Subcutaneous abdominal adipose tissue (tissue), 5 donors: ENCODE data around the gene GAA.

Experiments used
- H3K27ac ChIP-seq: one replicate; pipeline ENCODE4 v1.7.0; 2013; ENCODE audit warnings: low read depth, mild to moderate bottlenecking, inconsistent platforms, low read length, moderate library complexity
- H3K27me3 ChIP-seq, 5 donors: one replicate each; pipeline ENCODE4 v1.7.0; 2013; ENCODE audit warnings: low read length in 5 of 5, inconsistent platforms in 1 of 5; ENCODE audit not compliant: control insufficient read depth in 5 of 5, insufficient read depth in 4 of 5
- H3K36me3 ChIP-seq, 5 donors: one replicate each; pipeline ENCODE4 v1.7.0; 2013; ENCODE audit warnings: low read length in 5 of 5; ENCODE audit not compliant: control insufficient read depth in 5 of 5, insufficient read depth in 5 of 5
- H3K4me1 ChIP-seq, 5 donors: one replicate each; pipeline ENCODE4 v1.7.0; 2013; ENCODE audit warnings: low read length in 5 of 5, mild to moderate bottlenecking in 3 of 5, moderate library complexity in 1 of 5; ENCODE audit not compliant: control insufficient read depth in 5 of 5, insufficient read depth in 5 of 5
- H3K4me3 ChIP-seq, 5 donors: one replicate each; pipeline ENCODE4 v1.7.0; 2013; ENCODE audit warnings: low read length in 5 of 5, low read depth in 1 of 5
- H3K9ac ChIP-seq, 5 donors: one replicate each; pipeline ENCODE4 v1.7.0; 2013; ENCODE audit warnings: low read length in 5 of 5, mild to moderate bottlenecking in 4 of 5, moderate library complexity in 3 of 5
- H3K9me3 ChIP-seq, 5 donors: one replicate each; pipeline ENCODE4 v1.7.0; 2013; ENCODE audit warnings: low read length in 5 of 5; ENCODE audit not compliant: control insufficient read depth in 5 of 5
- donor health status: healthy.
- donor health status: healthy.
- donor health status: healthy.
- donor health status: healthy.
- donor health status: healthy.

The GAA gene

GRCh38 chr17:80092959-80093358 is 8.4 kb upstream of the GAA start:
- Histone ChIP-seq H3K9me3 (no peaks in the 10 kb centered on the region), H3K4me1 (peaks cover 0 to 13% (median 0%) of the 10 kb centered on the region in 5 donors), H3K4me3 (peak overlapping the region in 1 of 5 donors; percentile 15), H3K9ac (no peak overlapping the region), H3K27ac (no peak overlapping the region), H3K36me3 (peaks cover 0 to 2% (median 0%) of the 10 kb centered on the region in 5 donors), H3K27me3 (no peaks in the 10 kb centered on the region)

- H3K4me3 ChIP-seq = no peak overlapping the region
- H3K27me3 ChIP-seq = no peaks in the 10 kb centered on the region
- no peak overlapping the region for H3K9ac ChIP-seq
- no peaks in the 10 kb centered on the region for H3K36me3 ChIP-seq
- peaks cover 0 to 13% (median 2%) of the 10 kb centered on the region in 5 donors for H3K4me1 ChIP-seq
- no peak overlapping the region for H3K27ac ChIP-seq
- no peaks in the 10 kb centered on the region for H3K9me3 ChIP-seq
These were observed 6.1 kb upstream of the GAA start for GRCh38 chr17:80095038-80095843.

DNA sequence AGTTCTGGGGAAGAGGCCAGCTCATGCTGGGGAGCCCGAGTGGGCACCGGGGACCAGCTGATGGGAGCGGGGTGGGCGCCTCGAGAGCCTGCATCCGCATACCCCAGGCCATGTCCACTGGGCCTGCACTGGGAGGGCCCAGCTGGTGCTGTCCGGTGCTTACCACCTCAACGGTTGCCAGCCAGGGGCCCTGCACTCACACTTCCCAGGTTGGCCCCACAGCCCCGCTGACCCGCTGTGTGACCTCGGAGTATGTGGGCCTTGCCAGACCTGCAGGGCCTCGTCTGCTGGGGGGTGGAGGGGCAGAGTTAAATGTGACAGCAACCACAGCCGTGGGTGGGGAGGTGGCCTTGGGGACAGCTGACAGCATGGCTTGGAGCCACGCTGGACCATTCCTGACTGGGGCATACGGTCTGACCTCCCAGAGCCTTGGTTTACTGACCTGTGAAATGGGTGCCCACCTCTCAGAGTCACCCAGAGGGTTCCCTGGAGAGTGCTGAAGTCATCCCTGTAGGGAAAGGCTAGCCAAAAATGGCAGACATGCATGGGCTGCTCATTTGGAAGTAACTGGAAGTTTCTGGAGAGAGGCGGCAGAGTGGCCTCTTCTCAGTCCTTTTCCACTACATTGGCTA is 5.4 kb upstream of the GAA start:
- Histone ChIP-seq H3K9ac (no peak overlapping the region), H3K9me3 (no peaks in the 10 kb centered on the region)

DNA sequence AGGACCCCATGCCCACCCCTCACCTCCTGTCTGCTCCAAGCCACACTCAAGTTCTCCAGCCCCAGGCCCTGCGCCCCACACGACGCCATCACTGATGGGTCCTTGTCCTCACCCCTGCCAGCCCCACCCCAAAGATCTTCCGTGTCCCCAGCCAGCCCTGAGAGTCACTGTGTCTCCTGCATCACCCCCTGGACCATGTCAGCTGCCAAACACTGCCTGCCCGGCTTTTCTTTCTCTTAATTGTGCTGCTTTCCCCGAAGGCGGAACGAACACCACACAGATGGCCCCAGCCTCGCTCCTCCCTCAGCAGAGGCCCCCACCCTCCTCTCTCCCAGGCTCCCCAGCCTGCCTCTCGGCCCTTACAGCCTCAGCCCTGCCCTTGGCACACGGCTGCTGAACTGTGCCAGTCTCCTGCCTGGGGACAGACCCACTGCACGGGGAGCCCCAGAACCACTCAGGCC is 4.8 kb upstream of the GAA start:
- Histone ChIP-seq H3K9ac (no peak overlapping the region), H3K27me3 (no peaks in the 10 kb centered on the region), H3K27ac (no peak overlapping the region), H3K4me3 (no peak overlapping the region), H3K9me3 (no peaks in the 10 kb centered on the region), H3K4me1 (peaks cover 2 to 21% (median 8%) of the 10 kb centered on the region in 5 donors), H3K36me3 (no peaks in the 10 kb centered on the region)

More for the DNA sequence above, 5.4 kb upstream of the GAA start:
- Histone ChIP-seq H3K4me1 (peaks cover 2 to 20% (median 7%) of the 10 kb centered on the region in 5 donors), H3K4me3 (no peak overlapping the region), H3K27me3 (no peaks in the 10 kb centered on the region), H3K27ac (no peak overlapping the region), H3K36me3 (no peaks in the 10 kb centered on the region)

DNA sequence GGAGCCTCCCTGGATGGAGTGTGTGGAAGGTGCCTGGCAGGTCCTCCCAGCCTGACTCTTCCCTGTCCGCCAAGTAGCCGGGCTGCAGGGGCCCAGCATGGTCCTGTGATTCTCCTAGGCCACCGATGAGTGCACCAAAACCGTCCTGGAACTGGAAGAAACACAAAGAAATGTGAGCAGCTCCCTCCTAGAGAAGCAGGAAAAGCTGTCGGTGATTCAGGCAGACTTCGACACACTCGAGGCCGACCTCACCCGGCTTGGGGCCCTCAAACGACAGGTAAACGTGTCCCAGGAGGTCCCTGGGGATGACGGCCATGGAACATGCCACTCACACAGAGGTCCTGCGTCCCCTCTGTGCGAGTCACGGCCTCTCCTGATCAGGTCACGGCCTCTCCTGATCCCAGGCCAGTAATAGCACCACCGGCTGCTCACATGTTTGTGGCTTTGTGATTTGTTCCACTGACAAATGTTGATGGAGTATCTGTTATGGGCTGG is 4.2 kb upstream of the GAA start:
- Histone ChIP-seq H3K36me3 (no peaks in the 10 kb centered on the region), H3K9ac (no peak overlapping the region), H3K27ac (no peak overlapping the region), H3K4me1 (peaks cover 3 to 21% (median 14%) of the 10 kb centered on the region in 5 donors), H3K27me3 (no peaks in the 10 kb centered on the region), H3K9me3 (no peaks in the 10 kb centered on the region), H3K4me3 (no peak overlapping the region)

DNA sequence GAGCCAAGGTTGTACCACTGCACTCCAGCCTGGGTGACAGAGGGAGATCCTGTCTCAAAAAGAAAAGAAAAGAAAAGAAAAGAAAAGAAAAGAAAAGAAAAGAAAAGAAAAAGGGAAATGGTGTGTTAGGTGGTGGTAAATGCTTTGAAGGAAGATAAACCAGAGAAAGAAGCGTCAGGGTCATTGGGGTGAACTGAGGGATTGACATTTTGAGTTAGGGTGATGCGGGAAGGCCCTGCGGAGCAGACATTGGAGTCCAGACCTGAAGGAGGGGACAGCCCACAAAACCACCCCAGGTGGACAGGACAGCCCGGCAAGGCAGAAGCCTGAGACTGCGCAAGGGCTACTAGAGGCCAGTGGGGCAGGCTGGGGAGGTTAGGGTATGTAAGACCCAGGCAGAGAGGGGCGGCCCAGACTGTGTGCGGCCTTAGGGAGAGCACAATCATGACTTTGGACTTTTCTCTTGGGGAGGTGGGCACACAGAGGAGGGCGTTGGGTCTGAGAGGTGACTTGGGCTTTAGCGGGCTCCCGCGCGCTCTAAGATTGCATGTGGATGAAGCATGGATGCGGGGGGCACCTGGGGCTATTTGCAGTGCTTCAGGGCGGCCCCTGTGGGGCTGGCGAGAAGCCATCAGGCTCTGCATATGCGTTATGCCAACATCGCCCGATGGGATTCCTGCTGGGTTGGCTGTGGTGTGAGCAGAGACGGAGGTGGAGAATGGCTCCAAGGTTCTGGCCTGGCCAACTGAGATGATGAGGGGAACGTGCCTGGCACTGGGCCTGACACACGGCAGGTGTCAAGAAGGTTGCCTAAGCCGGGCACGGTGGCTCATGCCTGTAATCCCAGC is 3.3 kb upstream of the GAA start:
- Histone ChIP-seq H3K9ac (no peak overlapping the region), H3K27me3 (no peaks in the 10 kb centered on the region), H3K27ac (no peak overlapping the region), H3K4me1 (peaks cover 5 to 24% (median 20%) of the 10 kb centered on the region in 5 donors), H3K4me3 (no peak overlapping the region), H3K9me3 (no peaks in the 10 kb centered on the region), H3K36me3 (no peaks in the 10 kb centered on the region)

- Histone ChIP-seq H3K9ac (no peak overlapping the region), H3K36me3 (no peaks in the 10 kb centered on the region), H3K4me3 (no peak overlapping the region)
These were observed 1.9 kb upstream of the GAA start for GRCh38 chr17:80099291-80100034.

GRCh38 chr17:80100035-80100323 is 1.4 kb upstream of the GAA start:
- Histone ChIP-seq H3K27me3 (no peaks in the 10 kb centered on the region), H3K9ac (no peak overlapping the region), H3K9me3 (no peaks in the 10 kb centered on the region), H3K4me1 (peaks cover 5 to 25% (median 20%) of the 10 kb centered on the region in 5 donors), H3K27ac (no peak overlapping the region), H3K36me3 (no peaks in the 10 kb centered on the region), H3K4me3 (no peak overlapping the region)

More at GRCh38 chr17:80099291-80100034, 1.9 kb upstream of the GAA start:
- H3K9me3 ChIP-seq = no peaks in the 10 kb centered on the region
- H3K4me1 ChIP-seq = peaks cover 5 to 25% (median 20%) of the 10 kb centered on the region in 5 donors
- H3K27me3 ChIP-seq = no peaks in the 10 kb centered on the region
- H3K27ac ChIP-seq = no peak overlapping the region

GRCh38 chr17:80101946-80102663 is 724 bp downstream of the GAA start:
- Histone ChIP-seq H3K9me3 (no peaks in the 10 kb centered on the region), H3K27me3 (no peaks in the 10 kb centered on the region), H3K27ac (peak overlapping the region; percentile 37), H3K4me3 (peak overlapping the region; percentile 78 to 97 (median 88)), H3K9ac (peak overlapping the region; percentile 56 to 95 (median 87)), H3K4me1 (peaks cover 5 to 30% (median 20%) of the 10 kb centered on the region in 5 donors), H3K36me3 (peaks cover 0 to 3% (median 0%) of the 10 kb centered on the region in 5 donors)
